ENCODE measurements around the gene GADD45GIP1. TPM values are rescaled to one million over a fixed set of nuclear protein-coding genes. Genes with fewer than 3 reads are reported as not detected.
A peak's percentile ranks its signal among the peaks of the same experiment; 100 is the strongest.
"Not testable (repeated sequence)": the region's sequence is repeated elsewhere in the genome, so short reads cannot be mapped to it uniquely, and the experiment has no call there.

Gene GADD45GIP1
- total RNA-seq, 2 donors from 2014 or later: 31.0 to 34.9 TPM

- no peaks in the 10 kb centered on the region for H3K36me3 ChIP-seq (ENCODE audit: control insufficient read depth, insufficient read depth, low read length)
- no peaks in the 10 kb centered on the region for H3K4me1 ChIP-seq (ENCODE audit: control insufficient read depth, insufficient read depth, low read length)
- 5% methylated on average over 14 to 34 of the region's 34 CpGs for WGBS, 2 experiments (ENCODE audit: insufficient coverage in 1 of 2, insufficient read length in 1 of 2)
- H3K4me3 ChIP-seq (ENCODE audit: low read length): peak overlapping the region; percentile 75
- H3K27ac ChIP-seq (ENCODE audit: low read depth, low read length): peak overlapping the region; percentile 49
- peaks cover 6% of the 10 kb centered on the region for H3K27me3 Mint-ChIP-seq (ENCODE audit: insufficient read depth)
- H3K36me3 Mint-ChIP-seq (ENCODE audit: low read depth): no peaks in the 10 kb centered on the region
- H3K9ac ChIP-seq (ENCODE audit: extremely low read depth, low read length, poor library complexity, severe bottlenecking): peak overlapping the region; percentile 59
- peak; percentile 97 for DNase-seq
- peak; percentile 92 for TF ChIP-seq CTCF (conservative IDR thresholded peaks at IDR 0.05)
- H3K4me1 Mint-ChIP-seq: peaks cover 4% of the 10 kb centered on the region
- peaks cover 2% of the 10 kb centered on the region for H3K9me3 Mint-ChIP-seq
- H3K27me3 ChIP-seq (ENCODE audit: control insufficient read depth, insufficient read depth, low read length, poor library complexity, severe bottlenecking): no peaks in the 10 kb centered on the region
- H3K9me3 ChIP-seq (ENCODE audit: control insufficient read depth, low read length): no peaks in the 10 kb centered on the region
- peak overlapping the region; percentile 87 for H3K27ac Mint-ChIP-seq
- peak overlapping the region; percentile 56 for H3K4me3 Mint-ChIP-seq
These were observed 8.2 kb upstream of the GADD45GIP1 start for GRCh38 chr19:12965017-12965811.

GRCh38 chr19:12959481-12959880, 2.5 kb upstream of the GADD45GIP1 start:
- H3K36me3 Mint-ChIP-seq (ENCODE audit: low read depth): peaks cover 11% of the 10 kb centered on the region
- peaks cover 2% of the 10 kb centered on the region for H3K9me3 Mint-ChIP-seq
- no peak overlapping the region for H3K4me3 Mint-ChIP-seq
- peaks cover 8% of the 10 kb centered on the region for H3K36me3 ChIP-seq (ENCODE audit: control insufficient read depth, insufficient read depth, low read length)
- WGBS, 2 experiments (ENCODE audit: insufficient coverage in 1 of 2, insufficient read length in 1 of 2): 78 to 81% methylated on average over 5 to 6 of the region's 6 CpGs
- no peak overlapping the region for H3K9ac ChIP-seq (ENCODE audit: extremely low read depth, low read length, poor library complexity, severe bottlenecking)
- H3K9me3 ChIP-seq (ENCODE audit: control insufficient read depth, low read length): no peaks in the 10 kb centered on the region
- no peaks in the 10 kb centered on the region for H3K27me3 ChIP-seq (ENCODE audit: control insufficient read depth, insufficient read depth, low read length, poor library complexity, severe bottlenecking)
- TF ChIP-seq CTCF (conservative IDR thresholded peaks at IDR 0.05): no peak
- H3K4me3 ChIP-seq (ENCODE audit: low read length): no peak overlapping the region
- no peak overlapping the region for H3K27ac Mint-ChIP-seq
- DNase-seq: no peak
- peaks cover 10% of the 10 kb centered on the region for H3K4me1 Mint-ChIP-seq
- H3K27me3 Mint-ChIP-seq (ENCODE audit: insufficient read depth): peaks cover 6% of the 10 kb centered on the region
- H3K27ac ChIP-seq (ENCODE audit: low read depth, low read length): no peak overlapping the region
- no peaks in the 10 kb centered on the region for H3K4me1 ChIP-seq (ENCODE audit: control insufficient read depth, insufficient read depth, low read length)

GRCh38 chr19:12957389-12957952, 448 bp upstream of the GADD45GIP1 start:
- Histone ChIP-seq H3K36me3 (ENCODE audit: control insufficient read depth, insufficient read depth, low read length) (peaks cover 18% of the 10 kb centered on the region), H3K4me3 (ENCODE audit: low read length) (peak overlapping the region; percentile 95), H3K9ac (ENCODE audit: extremely low read depth, low read length, poor library complexity, severe bottlenecking) (peak overlapping the region; percentile 82), H3K27ac (ENCODE audit: low read depth, low read length) (peak overlapping the region; percentile 77)
- Mint-ChIP-seq H3K4me1 (peaks cover 13% of the 10 kb centered on the region), H3K36me3 (ENCODE audit: low read depth) (peaks cover 22% of the 10 kb centered on the region), H3K27ac (peak overlapping the region; percentile 89), H3K4me3 (peak overlapping the region; percentile 85)
- H3K9me3 ChIP-seq (ENCODE audit: control insufficient read depth, low read length); H3K27me3 ChIP-seq (ENCODE audit: control insufficient read depth, insufficient read depth, low read length, poor library complexity, severe bottlenecking); DNase-seq; H3K27me3 Mint-ChIP-seq (ENCODE audit: insufficient read depth); H3K9me3 Mint-ChIP-seq; H3K4me1 ChIP-seq (ENCODE audit: control insufficient read depth, insufficient read depth, low read length): not testable (repeated sequence)
- WGBS, 2 experiments (ENCODE audit: insufficient coverage in 1 of 2, insufficient read length in 1 of 2): 82 to 85% methylated on average over 21 to 27 of the region's 31 CpGs

All from endodermal cell (in vitro differentiated cells).